ENCODE results near the gene AGMO.

DNA sequence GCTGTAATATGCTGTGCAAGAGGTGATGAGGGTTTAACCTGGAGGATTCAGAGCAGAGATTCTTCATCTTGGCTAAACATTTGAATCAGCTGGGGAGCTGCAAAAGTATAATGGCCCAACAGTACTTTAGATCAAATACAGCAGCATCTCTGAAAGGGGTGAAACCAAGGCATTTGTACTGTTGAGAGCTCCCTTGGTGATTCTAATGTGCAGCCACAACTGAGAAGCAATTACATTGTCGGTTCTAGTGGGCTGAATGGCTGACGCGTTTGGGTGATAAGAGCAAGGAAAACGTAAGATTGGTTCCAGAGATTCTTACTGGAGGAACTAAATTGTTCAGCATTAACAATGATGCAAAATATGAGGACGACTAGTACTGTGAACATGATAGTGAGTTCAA lies 269.7 kb downstream of the AGMO start:
- TF ChIP-seq CTCF (IDR thresholded peaks at IDR 0.05) (no peak), POLR2A (IDR thresholded peaks at IDR 0.05) (no peak)
